Measurements from ENCODE around the gene HOXD3. TPM values are rescaled to one million over a fixed set of nuclear protein-coding genes. Genes with fewer than 3 reads are reported as not detected.

The HOXD3 gene
- total RNA-seq, 2 experiments from 2014 or later, result not detected

DNA sequence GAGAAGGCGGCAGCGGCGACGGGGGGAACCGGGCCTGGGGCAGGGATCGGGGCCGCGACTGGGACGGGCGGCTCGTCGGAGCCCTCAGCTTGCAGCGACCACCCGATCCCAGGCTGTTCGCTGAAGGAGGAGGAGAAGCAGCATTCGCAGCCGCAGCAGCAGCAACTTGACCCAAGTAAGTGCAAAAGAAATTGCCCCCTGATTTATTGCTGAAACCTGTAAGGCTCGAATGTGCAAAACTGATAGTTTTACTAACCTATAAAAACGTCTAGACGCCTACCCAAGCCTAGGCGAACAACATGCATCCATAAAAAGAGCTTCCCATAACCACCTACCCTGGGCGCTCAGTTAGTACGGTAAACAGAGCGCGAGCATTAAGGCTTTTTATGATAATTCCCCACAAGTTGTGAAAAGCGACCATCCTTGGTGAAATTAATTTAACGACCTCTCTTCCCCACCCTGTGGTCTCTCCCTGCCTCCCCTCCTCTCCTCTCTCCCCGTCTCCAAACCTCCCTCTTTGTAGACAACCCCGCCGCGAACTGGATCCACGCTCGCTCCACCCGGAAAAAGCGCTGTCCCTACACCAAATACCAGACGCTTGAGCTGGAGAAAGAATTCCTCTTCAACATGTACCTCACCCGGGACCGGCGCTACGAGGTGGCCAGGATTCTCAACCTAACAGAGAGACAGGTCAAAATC lies 33.5 kb upstream of the HOXD3 start:
- DNase-seq (ENCODE audit: low spot score), result no peak
- TF ChIP-seq EZH2phosphoT487 (IDR thresholded peaks at IDR 0.05; ENCODE audit: borderline replicate concordance, low read depth, low read length), result no peak
- TF ChIP-seq, protein P1, sequence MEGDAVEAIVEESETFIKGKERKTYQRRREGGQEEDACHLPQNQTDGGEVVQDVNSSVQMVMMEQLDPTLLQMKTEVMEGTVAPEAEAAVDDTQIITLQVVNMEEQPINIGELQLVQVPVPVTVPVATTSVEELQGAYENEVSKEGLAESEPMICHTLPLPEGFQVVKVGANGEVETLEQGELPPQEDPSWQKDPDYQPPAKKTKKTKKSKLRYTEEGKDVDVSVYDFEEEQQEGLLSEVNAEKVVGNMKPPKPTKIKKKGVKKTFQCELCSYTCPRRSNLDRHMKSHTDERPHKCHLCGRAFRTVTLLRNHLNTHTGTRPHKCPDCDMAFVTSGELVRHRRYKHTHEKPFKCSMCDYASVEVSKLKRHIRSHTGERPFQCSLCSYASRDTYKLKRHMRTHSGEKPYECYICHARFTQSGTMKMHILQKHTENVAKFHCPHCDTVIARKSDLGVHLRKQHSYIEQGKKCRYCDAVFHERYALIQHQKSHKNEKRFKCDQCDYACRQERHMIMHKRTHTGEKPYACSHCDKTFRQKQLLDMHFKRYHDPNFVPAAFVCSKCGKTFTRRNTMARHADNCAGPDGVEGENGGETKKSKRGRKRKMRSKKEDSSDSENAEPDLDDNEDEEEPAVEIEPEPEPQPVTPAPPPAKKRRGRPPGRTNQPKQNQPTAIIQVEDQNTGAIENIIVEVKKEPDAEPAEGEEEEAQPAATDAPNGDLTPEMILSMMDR (conservative IDR thresholded peaks at IDR 0.05; ENCODE audit: low read length), result no peak
- BruUV-seq (replicated peaks), result no TSS peak
- no peak overlapping the region for H3K27ac ChIP-seq (ENCODE audit: low read depth, low read length, poor library complexity, severe bottlenecking)
- no peaks in the 10 kb centered on the region for H3K9me2 ChIP-seq (ENCODE audit: insufficient read depth, low read length)
- intact Hi-C loops (cut with micrococcal nuclease; ENCODE audit: unreplicated experiment), result no loop called here
- no peaks in the 10 kb centered on the region for H4K20me1 ChIP-seq (ENCODE audit: insufficient read depth, low read length)
- no peak overlapping the region for H3K4me2 ChIP-seq (ENCODE audit: low read length)
- H3K4me1 ChIP-seq (ENCODE audit: insufficient read depth, low read length, poor library complexity, severe bottlenecking), result no peaks in the 10 kb centered on the region
- no peaks in the 10 kb centered on the region for H3K36me3 ChIP-seq (ENCODE audit: insufficient read depth, low read length)
- POLR2A ChIA-PET, result no interaction called here
- H3K9me3 ChIP-seq (ENCODE audit: low read length), result no peaks in the 10 kb centered on the region
- CTCF ChIA-PET (ENCODE audit: unreplicated experiment), result no interaction called here
- no peak overlapping the region for H3K4me3 ChIP-seq (ENCODE audit: low read depth, low read length, poor library complexity, severe bottlenecking)
- H2AFZ ChIP-seq (ENCODE audit: low read length), result no peak overlapping the region
- H3K79me2 ChIP-seq (ENCODE audit: insufficient read depth, low read depth, low read length), result no peaks in the 10 kb centered on the region

DNA sequence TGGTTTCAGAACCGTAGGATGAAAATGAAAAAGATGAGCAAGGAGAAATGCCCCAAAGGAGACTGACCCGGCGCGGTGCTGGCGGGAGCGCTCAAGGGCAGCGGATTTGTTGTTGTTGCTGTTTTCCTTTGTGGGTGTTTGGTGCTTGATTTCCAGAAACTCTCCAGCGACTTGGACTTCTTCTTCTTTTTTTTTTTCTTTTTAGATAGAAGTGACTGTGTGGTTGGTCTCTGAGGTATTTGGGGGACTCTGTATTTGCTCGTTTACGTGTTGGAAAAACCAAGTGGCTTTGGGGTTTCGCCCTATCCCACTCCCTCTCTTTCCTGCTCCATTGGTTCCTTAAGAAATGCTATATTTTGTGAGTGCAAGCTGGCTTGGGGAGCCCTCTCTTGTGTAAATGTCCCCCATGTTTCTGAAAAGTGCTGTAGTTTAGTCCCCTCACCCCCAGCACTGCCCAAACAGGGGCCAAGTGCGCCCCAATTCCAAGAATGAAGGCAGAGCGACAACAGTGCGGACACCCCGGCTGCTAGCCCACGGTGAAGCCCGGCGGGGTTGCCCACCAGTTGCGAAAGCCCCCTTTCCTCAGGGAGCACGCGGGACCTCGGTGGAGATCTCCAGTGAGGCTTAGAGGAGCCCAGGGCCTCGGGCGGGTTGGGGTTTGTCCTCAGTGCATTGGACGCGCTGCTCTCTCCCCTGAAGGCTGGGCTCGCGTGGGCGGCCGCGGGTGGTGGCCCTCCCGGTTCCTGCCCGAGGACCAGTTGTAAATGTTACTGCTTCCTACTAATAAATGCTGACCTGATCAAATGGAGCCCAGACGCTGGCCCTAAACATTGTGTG lies 32.8 kb upstream of the HOXD3 start:
- Histone ChIP-seq H3K9me2 (ENCODE audit: insufficient read depth, low read length) (no peaks in the 10 kb centered on the region), H3K36me3 (ENCODE audit: insufficient read depth, low read length) (no peaks in the 10 kb centered on the region), H3K4me1 (ENCODE audit: insufficient read depth, low read length, poor library complexity, severe bottlenecking) (no peaks in the 10 kb centered on the region), H4K20me1 (ENCODE audit: insufficient read depth, low read length) (no peaks in the 10 kb centered on the region), H3K9me3 (ENCODE audit: low read length) (no peaks in the 10 kb centered on the region), H2AFZ (ENCODE audit: low read length) (no peak overlapping the region), H3K79me2 (ENCODE audit: insufficient read depth, low read depth, low read length) (no peaks in the 10 kb centered on the region), H3K4me2 (ENCODE audit: low read length) (no peak overlapping the region), H3K4me3 (ENCODE audit: low read depth, low read length, poor library complexity, severe bottlenecking) (no peak overlapping the region), H3K27ac (ENCODE audit: low read depth, low read length, poor library complexity, severe bottlenecking) (no peak overlapping the region)
- DNase-seq (ENCODE audit: low spot score), result no peak
- intact Hi-C loops (cut with micrococcal nuclease; ENCODE audit: unreplicated experiment), result no loop called here
- ChIA-PET POLR2A (no interaction called here), CTCF (ENCODE audit: unreplicated experiment) (no interaction called here)
- no peak for TF ChIP-seq EZH2phosphoT487 (IDR thresholded peaks at IDR 0.05; ENCODE audit: borderline replicate concordance, low read depth, low read length)
- TF ChIP-seq, protein P1 (conservative IDR thresholded peaks at IDR 0.05; ENCODE audit: low read length), result no peak
- BruUV-seq (replicated peaks), result no TSS peak

All from OCI-LY7 (cell line).